Panc1 (cell line): ENCODE measurements around the gene TMEM109.

ENCODE experiments used
- POLR2AphosphoS5 ChIP-seq: IDR thresholded peaks from 2 replicates; pipeline ENCODE4 v1.6.1; 2012; ENCODE audit warnings: mild to moderate bottlenecking, low read depth, low read length, moderate library complexity
- REST ChIP-seq, 2 experiments: IDR thresholded peaks; 2 replicates each; pipeline ENCODE4 v1.6.1; 2011 to 2012; ENCODE audit warnings: low read depth in 2 of 2, control low read depth in 1 of 2, low read length in 1 of 2, mild to moderate bottlenecking in 1 of 2, moderate library complexity in 1 of 2; ENCODE audit not compliant: insufficient read depth in 1 of 2
- TCF7L2 ChIP-seq: IDR thresholded peaks from 2 replicates; pipeline ENCODE4 v1.6.1; 2011; ENCODE audit warnings: mild to moderate bottlenecking, low read depth, low read length, inconsistent platforms
- TF ChIP-seq, protein P1 (sequence below): fragments of 450-650 bp; IDR thresholded peaks from 2 replicates; pipeline ENCODE4 v1.5.1; 2017; ENCODE audit warnings: mild to moderate bottlenecking

DNA sequence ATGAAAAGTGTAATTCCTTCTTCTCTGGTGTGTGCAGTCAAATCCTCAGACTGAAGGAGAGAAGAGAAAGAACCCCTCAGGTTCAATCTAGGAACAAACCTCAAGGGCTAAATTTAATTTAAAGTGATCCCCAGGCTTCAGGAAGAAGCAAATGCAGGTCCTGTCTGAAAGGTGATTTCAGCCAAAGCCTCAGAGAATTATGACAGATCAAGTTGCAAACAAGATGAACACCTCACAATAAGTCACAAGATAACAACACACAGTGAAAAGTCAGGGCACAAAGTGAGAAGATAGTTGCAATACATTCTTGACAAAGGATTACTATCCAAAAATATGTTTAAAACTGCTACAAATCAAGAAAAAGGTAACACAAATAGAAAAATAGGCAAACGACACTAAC lies 34.9 kb upstream of the TMEM109 start:
- TF ChIP-seq REST (IDR thresholded peaks at IDR 0.05; ENCODE audit: insufficient read depth in 1 of 2, low read depth in 2 of 2, low read length in 1 of 2) (no peak), POLR2AphosphoS5 (no peak), TCF7L2 (no peak)
- TF ChIP-seq, protein P1, sequence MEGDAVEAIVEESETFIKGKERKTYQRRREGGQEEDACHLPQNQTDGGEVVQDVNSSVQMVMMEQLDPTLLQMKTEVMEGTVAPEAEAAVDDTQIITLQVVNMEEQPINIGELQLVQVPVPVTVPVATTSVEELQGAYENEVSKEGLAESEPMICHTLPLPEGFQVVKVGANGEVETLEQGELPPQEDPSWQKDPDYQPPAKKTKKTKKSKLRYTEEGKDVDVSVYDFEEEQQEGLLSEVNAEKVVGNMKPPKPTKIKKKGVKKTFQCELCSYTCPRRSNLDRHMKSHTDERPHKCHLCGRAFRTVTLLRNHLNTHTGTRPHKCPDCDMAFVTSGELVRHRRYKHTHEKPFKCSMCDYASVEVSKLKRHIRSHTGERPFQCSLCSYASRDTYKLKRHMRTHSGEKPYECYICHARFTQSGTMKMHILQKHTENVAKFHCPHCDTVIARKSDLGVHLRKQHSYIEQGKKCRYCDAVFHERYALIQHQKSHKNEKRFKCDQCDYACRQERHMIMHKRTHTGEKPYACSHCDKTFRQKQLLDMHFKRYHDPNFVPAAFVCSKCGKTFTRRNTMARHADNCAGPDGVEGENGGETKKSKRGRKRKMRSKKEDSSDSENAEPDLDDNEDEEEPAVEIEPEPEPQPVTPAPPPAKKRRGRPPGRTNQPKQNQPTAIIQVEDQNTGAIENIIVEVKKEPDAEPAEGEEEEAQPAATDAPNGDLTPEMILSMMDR: no peak
